Activated CD4-positive, alpha-beta T cell treated with anti-CD3 and anti-CD28 coated beads, Interleukin-2, amount 50 U/mL, for 4 hours (primary cell): ENCODE data around the gene EID1.

Experiments
- DNase-seq, 2 experiments: peaks; one replicate each; pipeline ENCODE4 v3.0.0-alpha.2; 2020

EID1 gene

DNA sequence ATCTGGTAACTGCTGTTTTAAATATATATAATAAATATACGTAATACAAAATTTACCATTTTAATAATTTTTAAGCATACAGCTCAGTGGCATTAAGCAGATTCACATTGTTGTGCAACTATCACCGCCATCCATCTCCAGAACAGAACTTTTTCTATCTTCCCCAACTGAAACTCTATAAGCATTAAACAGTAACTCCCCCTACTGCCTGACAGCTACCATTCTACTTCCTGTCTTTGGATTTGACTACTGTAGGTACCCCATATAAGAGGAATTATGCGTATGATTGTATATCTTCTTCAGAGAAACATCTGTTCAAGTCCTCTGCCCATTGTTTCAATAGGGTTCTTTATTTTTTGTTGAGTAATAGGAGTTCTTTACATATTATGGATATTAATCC, 36.8 kb downstream of the EID1 start:
- DNase-seq = no peak

DNA sequence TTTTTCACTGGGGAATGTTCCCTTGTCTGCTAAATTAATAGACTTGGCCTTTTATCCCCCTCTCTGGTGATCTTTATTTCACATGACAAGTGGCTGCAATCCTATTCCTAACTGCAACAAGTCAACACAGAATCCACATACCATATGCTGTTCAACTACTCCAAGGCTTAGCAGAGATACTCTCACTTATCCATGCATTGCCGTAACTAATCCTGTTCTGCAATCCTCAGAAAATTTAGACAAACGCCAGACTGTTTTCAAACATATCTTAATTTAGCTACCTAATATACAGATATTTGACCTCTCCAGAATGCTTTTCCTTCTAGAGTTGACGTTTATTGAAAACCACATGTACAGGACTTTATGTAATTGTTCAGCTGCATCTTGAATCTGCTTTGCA, 37.9 kb downstream of the EID1 start:
- no peak for DNase-seq

DNA sequence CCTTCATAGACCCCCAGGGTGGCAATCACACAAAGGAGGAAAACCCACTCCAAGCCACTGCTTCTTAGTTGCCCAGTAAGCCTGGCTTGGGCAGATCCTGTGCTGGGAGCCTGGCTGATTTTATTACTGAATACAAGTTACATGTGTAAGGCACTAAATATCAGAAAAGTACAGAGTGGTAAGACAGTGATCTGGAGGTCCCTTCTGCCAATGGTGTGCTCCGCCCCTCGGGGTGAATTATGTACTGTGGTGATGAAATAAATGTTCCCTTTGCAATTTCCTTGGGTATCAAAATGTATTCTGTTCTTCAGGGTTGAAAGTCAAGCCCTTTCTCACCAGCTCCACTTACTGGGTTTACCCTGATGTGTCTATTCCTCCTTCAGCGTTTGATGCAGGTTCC, 38.8 kb downstream of the EID1 start:
- DNase-seq = no peak

DNA sequence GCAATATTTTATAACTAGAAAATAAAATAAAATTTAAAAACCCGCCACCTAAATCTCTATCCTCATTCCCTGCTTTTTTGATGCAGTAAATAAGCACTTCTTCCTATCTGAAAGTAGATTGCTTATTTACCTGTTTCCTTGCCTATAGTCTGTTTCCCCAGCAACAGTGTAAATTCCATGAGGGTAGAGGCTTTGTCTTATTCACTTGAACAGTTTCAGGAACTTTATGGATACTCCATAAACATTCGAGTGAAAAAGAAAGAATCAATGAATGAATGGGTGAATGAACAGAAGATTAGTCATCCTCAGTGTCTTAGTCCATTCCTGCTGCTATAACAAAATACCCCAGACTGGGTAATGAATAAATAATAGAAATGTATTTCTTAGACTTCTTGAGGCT, 44.1 kb downstream of the EID1 start:
- DNase-seq = no peak

DNA sequence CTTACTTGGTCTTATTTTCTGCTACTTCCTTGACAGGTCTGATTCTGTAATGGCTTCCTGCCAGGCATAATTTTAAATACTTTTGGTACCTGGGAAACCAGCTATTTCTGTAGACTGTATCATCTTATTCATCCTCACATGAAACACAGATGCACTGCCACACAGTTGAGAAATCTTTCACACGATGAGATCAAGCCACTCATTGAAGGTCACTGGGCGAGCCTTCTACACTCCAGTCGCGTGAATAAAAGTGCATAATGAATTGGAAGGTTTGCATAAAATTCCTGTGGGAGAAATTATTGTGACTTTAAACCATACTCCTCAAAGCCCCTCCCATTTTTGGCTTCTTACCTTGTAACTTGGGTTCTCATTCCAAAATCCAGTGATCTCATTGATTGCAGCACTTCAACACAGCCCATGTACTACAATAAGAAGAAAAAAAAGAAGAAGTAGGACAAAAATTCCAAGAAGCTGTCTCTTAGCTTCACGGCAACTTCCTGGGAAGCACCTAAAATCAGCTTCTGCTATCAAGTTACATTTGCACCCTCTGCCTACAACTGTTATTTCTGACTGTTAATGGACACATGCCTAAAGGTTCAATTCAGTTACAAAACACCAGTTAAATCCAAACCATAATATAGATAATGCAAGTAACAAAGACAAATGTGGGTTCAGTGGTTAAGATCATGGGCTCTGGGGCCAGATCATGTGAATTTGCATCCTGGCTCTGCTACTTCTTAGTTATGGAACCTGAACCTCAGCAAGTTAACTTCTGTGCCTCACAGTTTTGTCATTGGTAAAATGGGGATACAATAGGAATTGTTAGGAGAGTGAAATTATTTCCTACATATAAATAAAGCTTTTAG, 46.8 kb downstream of the EID1 start:
- no peak for DNase-seq

DNA sequence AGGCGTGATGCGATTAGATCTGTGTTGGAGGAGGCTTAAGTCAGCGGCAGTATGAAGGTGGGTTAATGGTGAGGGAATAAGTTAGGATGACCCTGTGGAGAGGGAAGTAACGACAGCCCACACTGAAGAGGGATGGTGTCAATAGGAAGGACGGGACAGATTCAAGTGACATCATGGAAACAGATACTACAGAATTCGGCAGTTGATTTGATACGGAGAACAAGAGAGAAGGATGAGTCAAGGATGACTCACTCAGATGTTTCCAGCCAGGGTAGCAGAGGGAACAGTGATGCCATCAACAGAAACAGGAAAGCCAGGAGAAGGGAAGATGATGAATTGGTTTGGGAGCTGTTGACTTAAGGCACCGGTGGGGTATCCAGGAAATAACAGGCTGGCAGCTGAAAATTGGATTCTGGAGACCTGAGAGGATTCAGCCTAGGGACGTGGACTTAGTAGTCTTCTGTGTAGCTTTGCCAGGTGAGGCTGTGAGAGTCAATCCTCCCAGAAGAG, 47.8 kb downstream of the EID1 start:
- no peak for DNase-seq

DNA sequence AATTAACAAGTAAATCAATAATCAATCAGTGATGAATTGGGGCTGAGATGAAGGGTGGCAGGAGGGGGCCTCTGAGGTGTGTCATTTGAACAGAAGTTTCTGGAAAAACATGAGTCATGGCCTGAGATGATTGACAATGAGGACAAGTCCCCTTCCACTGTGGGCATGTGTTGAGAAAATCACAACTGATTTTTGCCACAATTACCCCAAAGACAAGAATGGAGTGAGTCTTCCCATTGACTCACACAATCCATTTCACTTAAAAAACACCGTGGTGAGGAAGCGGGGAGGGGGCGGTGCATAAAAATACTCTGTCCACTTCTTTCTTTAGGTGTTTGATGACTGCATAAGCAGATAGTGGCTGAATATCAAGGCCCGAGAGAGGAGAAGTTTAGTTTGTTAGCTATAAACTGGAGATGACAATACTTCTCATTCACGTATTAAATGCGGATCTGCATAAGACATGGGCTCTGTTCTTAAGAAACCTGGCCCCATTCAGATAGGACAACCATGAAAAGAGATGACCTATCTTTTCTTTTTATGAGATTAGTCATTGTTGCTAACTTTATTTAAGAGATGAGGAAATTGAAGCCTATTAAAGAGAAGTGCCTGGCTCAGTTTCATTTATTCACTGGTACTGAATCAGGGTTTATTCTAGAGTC, 51.1 kb downstream of the EID1 start:
- peak in 1 of 2 experiments; percentile 3 for DNase-seq

DNA sequence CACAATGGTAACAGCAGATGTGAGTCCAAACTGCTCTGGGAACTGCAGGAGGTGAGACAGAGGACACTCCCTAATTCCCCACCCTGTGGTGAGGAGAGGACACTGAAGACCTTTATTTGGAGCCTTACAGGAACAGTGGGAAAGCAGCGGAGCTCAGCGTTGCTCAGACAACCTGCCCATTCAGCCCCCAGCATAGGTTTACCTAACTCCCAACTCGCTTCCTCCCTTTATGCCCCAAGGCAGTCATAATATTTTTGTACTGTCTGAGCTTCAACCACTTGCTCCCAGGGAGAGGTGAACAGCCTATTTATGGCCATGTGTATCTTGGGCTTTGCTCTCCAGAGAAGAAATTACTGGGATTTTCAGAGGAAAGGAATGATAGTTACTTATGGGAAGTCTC, 51.7 kb downstream of the EID1 start:
- DNase-seq = no peak
